Activated CD8-positive, alpha-beta memory T cell treated with anti-CD3 and anti-CD28 coated beads, Interleukin-2, amount 50 U/mL, for 24 hours (primary cell): ENCODE results near the gene MSRB3.
"Not testable (repeated sequence)": the region's sequence is repeated elsewhere in the genome, so short reads cannot be mapped to it uniquely, and the experiment has no call there.

ENCODE experiments used
- DNase-seq: peaks from one replicate; pipeline ENCODE4 v3.0.0-alpha.2; 2020; ENCODE audit errors: extremely low read depth

The MSRB3 gene

DNA sequence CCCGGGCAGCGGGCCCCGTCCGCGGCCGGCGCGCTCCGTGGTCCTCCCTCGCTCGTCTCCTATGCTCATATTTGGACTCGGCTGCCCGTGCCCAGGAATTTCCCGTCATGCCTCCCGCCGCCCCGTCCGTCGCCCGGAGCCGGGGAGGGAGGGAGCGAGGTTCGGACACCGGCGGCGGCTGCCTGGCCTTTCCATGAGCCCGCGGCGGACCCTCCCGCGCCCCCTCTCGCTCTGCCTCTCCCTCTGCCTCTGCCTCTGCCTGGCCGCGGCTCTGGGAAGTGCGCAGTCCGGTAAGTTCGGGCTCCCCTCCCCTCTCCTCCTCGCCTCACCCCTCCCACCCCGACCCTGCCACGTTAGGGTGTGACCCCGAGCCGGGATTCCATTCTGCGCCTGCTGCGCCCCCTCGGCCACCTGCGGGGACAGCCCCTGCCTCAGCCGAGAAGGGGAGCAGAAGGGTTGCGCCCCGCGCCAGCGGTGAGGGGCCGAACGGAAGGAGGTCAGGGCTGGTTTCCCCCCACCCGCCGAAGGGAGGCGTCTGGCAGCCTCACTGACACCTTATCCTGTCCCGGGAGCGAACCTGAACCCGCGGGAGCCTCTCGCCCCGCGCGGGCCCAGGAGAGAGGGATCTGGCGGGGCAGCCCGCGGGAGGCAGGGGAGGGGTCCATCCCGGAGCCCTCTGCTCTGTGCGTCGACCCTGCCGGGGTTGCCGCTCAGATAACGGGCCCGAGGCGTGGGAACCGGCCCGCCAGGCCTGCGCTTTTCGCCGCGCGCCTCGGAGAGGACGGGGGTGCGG lies at the start of gene MSRB3:
TSS of gene MSRB3 (plus strand) at position 108 of the 793 bp plus-strand sequence. CDS start 29,897 bp downstream, outside the sequence.
- DNase-seq = no peak

DNA sequence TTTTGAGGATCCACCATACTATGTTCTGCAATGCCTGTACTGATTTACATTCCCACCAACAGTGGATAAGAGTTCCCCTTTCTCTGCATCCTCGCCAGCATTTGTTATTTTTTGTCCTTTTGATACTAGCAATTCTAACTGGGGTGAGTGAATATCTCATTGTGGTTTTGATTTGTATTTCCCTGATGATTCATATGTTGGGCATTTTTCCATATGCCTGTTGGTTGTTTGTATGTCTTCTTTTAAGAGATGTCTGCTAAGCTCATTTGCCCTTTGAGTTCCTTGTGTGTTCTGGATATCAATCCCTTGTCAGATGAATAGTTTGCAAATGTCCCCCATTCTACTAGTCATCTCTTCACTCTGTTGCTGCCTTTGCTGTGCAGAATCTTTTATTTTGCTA lies 49.0 kb upstream of the MSRB3 start:
- DNase-seq = no peak

DNA sequence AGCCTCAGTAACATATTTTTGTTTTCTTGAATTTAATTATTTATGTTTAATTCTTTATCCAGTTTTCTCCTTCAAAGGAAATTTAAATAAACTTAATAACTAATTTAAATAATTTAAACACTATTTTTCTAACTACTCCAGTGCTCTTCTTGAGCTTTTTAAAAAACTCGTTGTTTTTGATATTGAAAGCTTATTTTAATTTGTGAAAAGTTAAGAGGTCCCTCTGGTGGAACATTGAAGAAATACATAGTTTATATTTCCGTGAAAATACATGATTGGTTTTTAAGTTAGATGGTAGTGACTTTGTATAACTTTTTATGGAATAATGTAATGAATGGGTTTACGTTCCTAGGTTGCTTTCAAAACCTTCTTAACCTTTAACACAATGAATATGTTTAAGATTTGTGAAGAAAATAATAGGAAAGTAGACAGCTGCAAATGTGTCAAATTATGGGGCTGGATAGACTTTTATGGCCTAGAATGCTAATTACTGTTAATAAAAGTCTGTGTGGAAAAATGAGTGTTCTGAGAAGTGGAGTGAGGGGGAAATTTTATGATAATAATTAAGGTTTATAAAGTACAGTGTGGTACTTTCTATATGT lies 45.9 kb upstream of the MSRB3 start:
- DNase-seq = no peak

DNA sequence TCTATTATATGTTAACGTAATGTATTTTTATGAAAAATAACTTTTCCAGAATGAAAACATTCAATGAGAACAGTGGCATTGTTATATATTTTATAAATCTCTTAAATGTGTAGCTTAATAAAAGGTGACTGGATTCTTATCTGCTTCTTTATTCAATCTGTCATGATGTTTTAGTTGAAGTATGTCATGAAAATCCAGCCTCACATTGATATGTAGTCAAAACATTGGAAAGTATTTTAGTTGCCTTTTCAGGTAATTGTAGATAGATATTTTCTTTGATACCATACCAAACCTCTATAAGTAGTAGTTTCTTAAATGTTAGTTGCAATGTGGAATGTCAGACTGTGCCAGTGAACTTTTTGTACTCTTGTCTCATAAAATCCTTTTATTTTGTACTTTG lies 41.3 kb upstream of the MSRB3 start:
- no peak for DNase-seq

DNA sequence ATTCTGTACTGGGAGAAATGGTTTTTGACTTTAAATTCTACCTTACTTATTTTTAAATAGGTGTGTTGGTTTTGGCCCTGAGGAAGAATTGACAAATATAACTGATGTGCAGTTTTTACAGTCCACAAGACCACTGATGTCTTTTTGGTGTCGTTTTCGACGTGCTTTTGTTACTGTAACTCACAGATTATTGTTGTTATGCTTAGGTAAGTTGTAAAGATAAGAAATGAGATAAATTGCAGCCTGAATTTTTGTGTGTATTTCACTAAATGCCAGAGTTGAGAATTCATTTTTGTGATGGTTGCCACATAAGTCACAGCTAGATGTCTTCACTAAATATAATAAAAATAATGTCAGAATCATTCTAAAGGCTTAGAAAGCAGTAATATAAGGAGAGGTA lies 39.9 kb upstream of the MSRB3 start:
- DNase-seq = no peak

DNA sequence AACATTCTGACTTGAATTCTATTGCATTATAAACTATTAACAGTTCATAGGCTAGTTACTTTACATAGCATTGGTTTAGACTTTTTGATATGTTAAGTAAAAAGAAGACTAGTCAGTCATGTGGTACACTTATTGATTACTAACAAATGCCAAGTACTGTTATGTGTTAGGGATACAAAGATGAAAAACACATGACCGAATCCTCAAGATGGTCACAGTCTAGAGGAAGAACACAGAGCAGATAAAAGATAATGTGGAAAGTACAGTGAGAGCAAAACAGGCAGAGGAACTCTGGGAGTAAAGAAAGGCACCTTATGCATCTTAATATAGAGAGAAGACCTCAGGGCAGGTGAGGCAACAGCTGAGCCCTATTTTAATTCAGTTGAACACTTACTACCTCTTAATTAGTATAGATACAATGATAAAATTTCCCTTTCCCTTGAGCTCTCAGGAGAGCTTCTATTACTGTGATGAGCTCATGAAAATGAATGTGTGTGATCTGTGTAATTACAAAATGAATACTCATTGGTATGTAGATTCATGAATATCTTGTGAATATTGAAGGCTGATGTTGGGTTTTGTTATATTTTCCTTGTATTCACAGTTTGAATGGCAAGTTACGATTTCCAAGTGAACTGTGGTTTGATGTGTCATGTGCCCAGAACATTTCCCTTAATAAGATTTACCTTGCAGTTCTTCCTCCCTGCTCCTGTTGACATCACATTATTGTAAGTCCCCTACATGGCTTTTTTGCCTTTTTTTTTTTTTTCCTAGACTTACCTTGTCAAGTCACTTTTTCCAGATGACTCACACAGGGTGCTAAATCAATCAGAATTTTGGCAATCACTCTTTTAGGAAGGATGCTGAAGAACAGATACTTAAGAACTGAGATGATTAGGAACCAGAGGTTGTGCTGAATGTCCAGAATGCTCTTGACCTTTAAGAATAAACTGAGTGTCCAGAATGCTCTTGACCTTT lies 29.5 kb upstream of the MSRB3 start:
- no peak for DNase-seq

DNA sequence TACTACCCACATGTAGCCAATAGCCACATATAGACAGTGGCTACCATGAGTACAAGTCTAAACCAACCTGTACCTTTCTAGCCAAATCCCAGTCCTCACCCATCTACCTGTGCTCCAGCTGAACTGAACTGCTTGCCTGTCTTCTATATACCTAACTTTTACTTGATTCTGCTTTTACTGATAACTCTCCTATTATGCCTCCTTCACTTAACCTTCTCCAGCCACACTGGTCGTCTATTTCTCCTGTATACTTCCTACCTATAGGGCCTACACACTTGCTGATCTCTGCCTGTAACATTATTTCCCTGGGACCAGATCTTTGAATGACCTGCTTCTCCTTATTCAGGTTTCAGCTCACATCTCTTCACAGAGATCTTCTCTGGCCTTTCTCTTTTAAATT lies 26.0 kb upstream of the MSRB3 start:
- no peak for DNase-seq

DNA sequence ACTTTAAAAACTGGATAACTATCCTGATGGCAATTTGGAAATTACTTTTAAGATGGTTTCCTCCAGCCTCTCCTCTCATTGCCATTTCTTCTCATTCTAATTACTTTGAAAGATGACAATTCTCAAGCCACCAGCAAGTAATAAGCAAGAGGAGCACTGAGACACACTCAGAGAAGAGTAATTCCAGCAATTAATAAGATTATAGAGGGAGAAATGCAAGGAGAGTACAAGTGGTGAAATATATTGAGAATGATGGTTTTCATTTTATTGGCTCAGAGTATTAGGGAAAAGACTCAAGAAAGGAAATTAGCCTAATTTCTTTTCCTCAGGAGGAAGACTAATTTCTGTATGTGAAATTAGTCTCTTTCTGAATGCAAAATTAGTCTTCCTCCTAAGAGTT lies 20.5 kb upstream of the MSRB3 start:
- DNase-seq = no peak

DNA sequence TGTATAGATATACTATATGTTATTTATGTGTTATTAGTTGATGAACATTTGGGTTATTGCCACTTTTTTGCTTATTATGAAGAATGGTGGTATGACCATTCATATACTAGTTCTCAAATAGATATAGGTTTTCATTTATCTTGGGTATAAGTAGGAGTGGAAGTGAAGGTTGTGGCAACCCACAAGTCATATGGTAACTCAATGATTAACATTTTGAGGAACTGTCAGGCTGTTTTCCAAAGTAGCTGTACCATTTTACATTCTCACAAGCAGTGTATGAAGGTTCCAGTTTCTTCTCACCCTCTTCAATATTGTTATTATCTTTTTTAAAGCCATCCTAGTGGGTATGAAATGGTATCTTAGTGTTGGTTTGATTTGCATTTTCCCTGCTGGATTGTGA lies 19.0 kb upstream of the MSRB3 start:
- no peak for DNase-seq

DNA sequence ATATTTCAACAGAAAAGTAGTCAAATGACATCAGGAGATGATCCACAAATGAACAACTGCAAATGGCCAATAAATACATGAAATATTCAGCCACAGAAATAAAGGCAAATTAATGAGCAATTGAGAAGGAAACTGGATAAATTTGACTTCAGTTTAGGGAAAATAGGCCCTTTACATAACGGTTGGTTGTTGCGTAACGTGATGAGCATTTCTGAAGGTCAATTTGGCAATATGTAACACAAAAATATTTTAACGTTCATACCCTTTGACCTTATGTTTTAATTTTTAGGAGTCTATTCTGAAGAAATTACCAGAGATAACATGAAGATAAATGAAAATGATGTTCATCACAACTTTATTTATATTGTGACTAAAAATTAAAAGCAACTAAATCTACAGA lies 14.7 kb upstream of the MSRB3 start:
- no peak for DNase-seq

DNA sequence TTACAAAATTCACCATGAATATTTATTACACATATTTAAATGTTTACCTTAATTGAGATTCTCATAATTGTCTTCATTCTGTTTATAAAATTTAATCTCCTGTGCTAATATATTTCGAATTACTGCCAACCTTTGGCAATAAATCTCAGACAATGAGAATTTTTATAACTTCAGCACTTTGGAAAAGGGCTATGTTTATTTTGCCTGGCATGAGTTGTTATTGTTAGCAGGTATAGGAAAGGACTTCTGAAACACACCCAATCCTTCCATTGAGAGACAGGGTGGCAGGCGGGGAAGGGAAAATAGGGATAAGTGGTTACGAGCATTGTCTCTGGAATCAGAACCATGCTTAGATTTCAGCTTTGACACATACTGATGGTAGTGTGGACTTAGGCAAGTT lies 12.1 kb upstream of the MSRB3 start:
- DNase-seq = no peak

DNA sequence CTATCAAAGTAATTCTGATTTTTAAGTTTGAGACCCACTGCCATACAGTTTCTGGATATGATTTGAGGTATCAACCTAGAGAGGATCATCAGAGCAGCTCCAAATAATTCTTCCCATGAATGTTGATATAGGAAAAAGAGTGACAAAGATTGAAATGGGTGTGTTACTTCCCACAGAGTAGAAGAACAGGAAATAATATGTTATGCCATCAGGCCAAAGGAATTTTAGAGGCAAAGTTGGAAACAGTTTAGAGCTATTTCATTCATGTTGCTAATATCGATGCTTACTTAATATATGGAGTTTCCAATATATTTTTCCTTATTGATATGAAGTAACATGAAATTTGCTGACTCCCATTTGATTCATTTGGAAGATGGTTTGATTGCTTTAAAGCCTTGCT lies 8.9 kb upstream of the MSRB3 start:
- no peak for DNase-seq

DNA sequence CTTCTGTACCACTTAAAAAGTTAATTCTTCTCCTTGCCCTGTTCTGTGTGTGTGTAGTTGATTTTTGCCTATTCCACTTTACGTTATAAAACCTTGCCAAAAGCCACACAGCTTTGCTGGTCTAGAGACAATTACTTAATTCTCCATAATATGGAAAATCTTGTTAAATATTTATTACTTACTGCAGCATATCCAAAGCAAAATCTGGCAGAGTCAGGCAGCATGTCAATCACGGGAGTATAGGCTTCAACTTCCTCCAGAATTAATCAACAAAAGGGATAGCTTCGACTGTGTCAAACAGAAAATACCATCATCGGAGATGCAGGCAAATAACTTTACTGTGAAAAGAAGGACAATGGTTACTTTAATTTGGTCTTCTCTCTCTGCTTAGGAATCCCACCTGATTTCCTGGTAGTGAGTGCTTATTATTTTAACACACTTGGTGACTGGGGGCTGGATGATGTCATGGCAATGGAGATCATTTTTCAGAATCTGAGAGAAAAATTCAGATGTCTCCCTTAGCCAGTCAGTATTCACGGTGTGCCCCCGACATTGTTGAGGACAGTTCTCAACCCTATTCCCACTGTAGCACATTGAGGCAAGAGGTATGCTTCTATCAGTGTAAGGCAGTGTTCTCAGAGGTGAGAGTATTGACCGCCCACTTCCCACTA lies 3.7 kb upstream of the MSRB3 start:
- no peak for DNase-seq

DNA sequence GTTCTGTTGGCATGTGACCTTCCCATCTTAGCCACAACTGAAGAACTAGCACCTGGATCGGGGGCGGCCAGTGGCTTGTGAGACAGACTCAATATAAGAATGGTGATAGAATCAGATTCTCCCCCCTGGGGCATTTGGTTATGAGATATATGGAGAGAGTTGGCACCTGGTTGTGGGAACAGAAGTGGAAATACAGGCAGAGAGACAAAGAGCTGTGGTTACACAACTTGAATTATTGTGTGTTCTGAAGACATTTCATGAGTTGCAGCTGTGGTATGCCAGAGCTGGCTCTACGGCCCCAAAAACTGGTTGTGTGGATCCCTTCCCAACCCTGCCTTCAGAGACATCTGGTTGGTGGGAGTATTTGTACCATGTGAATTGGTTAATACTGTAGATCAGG lies 2.9 kb upstream of the MSRB3 start:
- no peak for DNase-seq

DNA sequence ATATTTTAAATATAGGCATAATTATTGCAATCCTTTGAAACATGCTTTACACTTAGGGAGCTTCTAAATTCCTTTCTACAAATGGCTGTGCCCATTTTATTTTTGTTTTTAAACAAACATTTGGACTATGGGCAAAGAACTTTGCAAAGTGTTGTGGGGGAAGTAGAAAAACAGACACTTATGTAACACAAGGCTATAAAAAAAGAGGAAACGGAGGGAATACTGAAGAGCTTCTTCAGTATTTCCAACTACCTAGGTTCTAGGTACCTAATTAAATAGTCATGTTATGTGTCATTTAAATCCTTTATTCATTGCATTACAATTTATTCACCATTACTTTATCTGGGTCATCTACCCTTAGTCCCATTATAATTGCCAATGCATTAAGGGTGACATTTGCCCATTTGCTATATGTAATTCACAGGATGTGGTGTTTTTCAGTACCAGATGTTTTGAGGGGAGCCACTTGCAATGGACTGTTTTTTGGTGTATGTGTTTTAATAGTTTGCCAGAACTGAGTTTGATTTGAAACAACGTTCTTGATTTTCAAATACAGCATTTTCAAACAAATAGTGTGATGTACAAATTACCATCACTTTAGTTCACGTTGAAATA lies 1.5 kb upstream of the MSRB3 start:
- DNase-seq = no peak

DNA sequence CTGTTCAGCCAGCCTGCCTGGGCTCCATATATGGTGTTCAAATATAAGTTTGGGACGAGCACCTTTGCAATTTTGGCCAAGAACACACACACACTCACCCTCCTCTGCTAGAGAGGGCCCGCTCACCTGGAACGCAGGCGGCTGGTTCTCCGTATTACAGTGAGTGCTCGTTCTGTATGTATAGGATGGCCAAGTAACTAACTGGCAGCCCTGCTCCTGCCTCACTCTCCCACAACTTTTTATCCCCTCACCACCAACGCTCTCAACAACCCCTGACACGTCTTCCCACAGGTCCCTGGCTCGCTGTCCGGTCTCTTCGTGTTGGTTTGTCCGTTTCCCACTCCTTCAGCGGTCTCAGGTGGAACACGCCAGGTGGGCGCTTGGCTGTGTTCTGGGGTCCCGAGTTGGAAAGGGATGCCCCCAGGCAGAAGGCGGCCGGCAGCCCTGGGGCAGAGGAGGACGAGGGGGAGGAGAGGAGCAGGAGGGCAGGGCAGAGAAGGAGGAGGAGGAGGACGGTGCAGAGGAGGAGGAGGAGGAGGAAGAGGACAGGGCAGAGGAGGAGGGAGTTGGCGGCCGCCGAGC lies 398 bp upstream of the MSRB3 start:
- no peak for DNase-seq

DNA sequence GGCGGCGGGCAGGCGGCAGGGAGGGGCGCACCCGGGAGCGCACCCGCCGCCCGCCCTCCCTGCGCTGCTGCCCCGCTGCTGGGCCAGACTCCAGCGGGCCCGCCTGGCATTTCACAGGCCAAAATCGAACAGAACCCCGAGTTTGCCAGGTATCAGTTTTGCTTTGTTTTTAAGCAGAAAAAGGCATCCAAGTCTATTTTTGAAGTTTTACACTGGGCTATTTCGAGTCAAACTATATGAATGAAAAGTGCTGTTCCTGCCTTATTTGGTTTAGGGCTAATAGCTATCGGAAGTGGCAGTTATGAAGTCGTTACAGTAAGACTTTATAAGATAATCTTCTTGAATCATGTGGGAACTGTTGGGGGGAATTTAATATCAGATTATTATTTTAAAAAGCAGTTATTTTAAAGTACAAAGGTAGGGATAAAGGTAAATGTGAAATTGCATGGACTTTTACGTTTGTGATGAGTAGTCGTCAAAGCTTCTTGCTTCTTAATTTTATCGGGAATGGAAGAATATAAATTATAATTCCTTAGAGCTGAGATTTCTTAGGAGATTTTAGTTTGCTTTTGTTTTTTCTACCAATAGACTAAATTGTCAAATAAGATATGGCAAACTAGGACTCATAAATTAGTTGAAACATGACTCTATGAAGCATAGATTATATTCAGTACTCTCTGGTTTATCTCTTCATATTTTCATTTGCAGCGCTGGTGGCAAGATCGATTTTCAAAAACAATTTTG lies 1.1 kb downstream of the MSRB3 start:
- DNase-seq = no peak

DNA sequence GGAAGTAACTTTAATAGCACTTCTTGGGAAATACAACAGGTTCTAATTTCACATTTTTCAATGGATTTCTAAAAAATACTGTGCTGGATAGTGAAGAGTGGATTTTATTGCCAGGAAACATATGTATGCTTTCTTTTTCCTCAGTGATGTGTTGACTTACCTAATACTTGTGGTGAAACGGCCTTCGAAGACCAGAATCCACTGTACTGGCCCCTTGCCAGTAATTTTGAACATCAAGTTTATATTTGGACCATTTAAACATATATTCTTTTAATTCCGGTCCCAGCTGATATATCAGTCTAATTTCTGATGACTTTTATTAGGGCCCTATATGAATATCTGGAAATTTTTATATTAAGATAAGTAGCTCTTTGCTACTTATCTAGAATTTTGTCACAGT lies 1.8 kb downstream of the MSRB3 start:
- DNase-seq = no peak

DNA sequence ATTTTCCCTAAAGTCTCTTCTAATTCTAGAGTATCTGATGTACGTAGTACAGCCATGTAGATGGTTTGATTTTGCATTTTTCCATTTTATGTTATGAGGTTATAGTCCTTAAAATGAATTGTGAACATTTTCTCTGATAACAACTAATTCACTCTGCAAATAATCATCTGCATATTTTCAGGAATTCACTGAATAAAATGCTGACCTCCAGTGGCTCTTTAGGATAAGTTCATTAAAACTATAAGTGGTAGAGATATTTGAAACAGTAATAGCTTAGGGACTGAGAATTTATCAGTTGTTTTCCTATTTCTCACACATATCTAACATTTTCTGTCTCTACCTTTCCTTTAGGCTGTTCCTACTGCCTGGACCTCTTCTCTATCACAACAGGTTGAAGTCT lies 4.4 kb downstream of the MSRB3 start:
- DNase-seq = no peak

DNA sequence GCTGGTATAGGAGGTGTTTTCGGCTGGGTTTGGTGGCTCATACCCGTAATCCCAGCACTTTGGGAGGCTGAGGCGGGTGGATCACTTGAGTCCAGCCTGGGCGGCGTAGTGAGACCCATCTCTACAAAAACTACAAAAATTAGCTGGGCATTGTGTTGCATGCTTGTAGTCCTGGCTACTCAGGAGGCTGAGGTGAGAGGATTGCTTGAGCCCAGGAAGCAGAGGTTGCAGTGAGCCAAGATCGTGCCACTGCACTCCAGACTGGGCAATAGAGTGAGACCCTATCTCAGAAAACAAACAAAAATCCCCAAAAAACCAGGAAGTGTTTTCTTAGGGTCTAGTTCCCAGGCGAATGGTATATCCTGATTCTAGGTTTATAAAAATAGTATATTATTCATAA lies 7.0 kb downstream of the MSRB3 start:
- not testable (repeated sequence) for DNase-seq
